ENCODE measurements around the gene SNX11.

- no peak for TF ChIP-seq CTCF (IDR thresholded peaks at IDR 0.05)
- TF ChIP-seq EP300 (IDR thresholded peaks at IDR 0.05): no peak
- no peak for TF ChIP-seq POLR2A (IDR thresholded peaks at IDR 0.05)
Observed at GRCh38 chr17:48127371-48128051, 19.9 kb downstream of the SNX11 start.

Measured in suprapubic skin (tissue), 3 donors.